PC-9 (cell line): ENCODE data around the gene FAM163B.

Experiments used
- EZH2 ChIP-seq: fragments of 200-600 bp; sonication (generic); IDR thresholded peaks from 2 replicates; pipeline ENCODE4 v1.8.0; 2017; ENCODE audit warnings: antibody characterized with exemption, low read depth
- TF ChIP-seq, protein P1 (sequence below): fragments of 200-600 bp; sonication (generic); conservative IDR thresholded peaks from 2 replicates; pipeline ENCODE4 v1.6.1; 2017; ENCODE audit warnings: mixed run types, antibody characterized with exemption, mild to moderate bottlenecking, moderate library complexity

- TF ChIP-seq, protein P1, sequence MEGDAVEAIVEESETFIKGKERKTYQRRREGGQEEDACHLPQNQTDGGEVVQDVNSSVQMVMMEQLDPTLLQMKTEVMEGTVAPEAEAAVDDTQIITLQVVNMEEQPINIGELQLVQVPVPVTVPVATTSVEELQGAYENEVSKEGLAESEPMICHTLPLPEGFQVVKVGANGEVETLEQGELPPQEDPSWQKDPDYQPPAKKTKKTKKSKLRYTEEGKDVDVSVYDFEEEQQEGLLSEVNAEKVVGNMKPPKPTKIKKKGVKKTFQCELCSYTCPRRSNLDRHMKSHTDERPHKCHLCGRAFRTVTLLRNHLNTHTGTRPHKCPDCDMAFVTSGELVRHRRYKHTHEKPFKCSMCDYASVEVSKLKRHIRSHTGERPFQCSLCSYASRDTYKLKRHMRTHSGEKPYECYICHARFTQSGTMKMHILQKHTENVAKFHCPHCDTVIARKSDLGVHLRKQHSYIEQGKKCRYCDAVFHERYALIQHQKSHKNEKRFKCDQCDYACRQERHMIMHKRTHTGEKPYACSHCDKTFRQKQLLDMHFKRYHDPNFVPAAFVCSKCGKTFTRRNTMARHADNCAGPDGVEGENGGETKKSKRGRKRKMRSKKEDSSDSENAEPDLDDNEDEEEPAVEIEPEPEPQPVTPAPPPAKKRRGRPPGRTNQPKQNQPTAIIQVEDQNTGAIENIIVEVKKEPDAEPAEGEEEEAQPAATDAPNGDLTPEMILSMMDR, result no peak
- no peak for TF ChIP-seq EZH2
Measured at GRCh38 chr9:133601746-133602145, 7.4 kb downstream of the FAM163B start.
